Measurements from ENCODE around the gene FUT1. TPM values are rescaled to one million over a fixed set of nuclear protein-coding genes. Genes with fewer than 3 reads are reported as not detected.

Gene FUT1
- total RNA-seq, 4 donors from 2014 or later, result 0.54 to 3.5 (median 2.6) TPM

DNA sequence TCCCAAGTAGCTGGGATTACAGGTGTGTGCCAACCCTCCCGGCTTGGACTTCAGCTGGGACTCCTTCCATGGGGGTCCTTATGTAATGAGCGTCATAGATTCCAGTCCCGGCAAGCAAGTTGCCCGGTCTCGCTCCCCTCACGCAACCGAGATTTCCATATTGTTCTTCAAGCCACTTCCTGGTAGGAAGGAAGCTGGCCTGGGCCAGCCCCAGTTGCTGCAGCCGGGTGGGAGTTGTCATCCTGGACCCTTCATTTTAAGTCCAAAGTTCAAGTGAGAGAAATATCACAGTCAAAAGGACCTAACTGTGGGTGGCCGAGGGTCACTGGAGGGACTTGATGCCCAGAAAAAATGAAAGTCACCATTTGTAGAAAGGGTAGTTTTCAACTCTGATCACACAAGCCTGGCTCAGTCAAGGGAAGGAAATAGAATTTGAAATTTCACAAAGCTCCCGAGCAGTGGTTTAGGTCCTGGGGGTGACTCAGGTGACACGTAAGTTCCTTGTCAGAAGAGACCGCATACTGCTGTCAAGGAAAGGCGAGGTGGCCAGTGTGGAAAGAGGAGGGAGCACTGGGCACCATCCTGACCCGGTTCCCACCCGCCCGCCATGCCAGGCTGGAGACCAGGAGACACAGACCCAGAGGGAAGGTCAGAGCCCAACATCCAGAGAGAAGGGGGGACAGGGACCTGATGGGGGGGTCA lies 8.2 kb upstream of the FUT1 start:
- Histone ChIP-seq H3K4me3 (no peak overlapping the region), H3K9me3 (no peaks in the 10 kb centered on the region), H3K36me3 (no peaks in the 10 kb centered on the region), H3K4me1 (no peaks in the 10 kb centered on the region), H3K27ac (peak overlapping the region in 3 of 4 donors; percentile 12 to 44 (median 40)), H3K27me3 (peaks cover 21% of the 10 kb centered on the region)
- ATAC-seq, result no peak
- TF ChIP-seq POLR2A (IDR thresholded peaks at IDR 0.05), result no peak
- TF ChIP-seq, protein P1, sequence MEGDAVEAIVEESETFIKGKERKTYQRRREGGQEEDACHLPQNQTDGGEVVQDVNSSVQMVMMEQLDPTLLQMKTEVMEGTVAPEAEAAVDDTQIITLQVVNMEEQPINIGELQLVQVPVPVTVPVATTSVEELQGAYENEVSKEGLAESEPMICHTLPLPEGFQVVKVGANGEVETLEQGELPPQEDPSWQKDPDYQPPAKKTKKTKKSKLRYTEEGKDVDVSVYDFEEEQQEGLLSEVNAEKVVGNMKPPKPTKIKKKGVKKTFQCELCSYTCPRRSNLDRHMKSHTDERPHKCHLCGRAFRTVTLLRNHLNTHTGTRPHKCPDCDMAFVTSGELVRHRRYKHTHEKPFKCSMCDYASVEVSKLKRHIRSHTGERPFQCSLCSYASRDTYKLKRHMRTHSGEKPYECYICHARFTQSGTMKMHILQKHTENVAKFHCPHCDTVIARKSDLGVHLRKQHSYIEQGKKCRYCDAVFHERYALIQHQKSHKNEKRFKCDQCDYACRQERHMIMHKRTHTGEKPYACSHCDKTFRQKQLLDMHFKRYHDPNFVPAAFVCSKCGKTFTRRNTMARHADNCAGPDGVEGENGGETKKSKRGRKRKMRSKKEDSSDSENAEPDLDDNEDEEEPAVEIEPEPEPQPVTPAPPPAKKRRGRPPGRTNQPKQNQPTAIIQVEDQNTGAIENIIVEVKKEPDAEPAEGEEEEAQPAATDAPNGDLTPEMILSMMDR (IDR thresholded peaks at IDR 0.05), result no peak
- no peak for TF ChIP-seq EP300 (IDR thresholded peaks at IDR 0.05)
- TF ChIP-seq POLR2AphosphoS5 (IDR thresholded peaks at IDR 0.05), result no peak
- WGBS, 2 donors (ENCODE audit: low coverage in 1 of 2), result 27% methylated on average over 10 of the region's 16 CpGs; no CpG with 5 or more reads in 1 of the 2 donors

DNA sequence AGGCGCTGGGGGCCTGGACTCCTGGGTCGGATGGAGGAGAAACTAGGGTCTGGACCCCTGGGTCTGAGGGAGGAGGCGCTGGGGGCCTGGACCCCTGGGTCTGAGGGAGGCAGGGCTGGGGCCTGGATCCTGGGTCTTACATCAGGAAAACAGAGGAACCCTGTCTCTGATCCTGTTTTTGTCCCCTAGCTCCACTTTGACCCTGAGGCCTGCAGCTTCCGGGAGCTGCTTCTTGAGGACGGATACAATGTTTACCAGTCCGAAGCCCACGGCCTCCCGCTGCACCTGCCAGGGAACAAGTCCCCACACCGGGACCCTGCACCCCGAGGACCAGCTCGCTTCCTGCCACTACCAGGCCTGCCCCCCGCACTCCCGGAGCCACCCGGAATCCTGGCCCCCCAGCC lies 5.3 kb upstream of the FUT1 start:
- no peak for ATAC-seq
- Histone ChIP-seq H3K27ac (no peak overlapping the region), H3K9me3 (no peaks in the 10 kb centered on the region), H3K4me3 (no peak overlapping the region), H3K27me3 (peaks cover 25% of the 10 kb centered on the region), H3K4me1 (peaks cover 0 to 9% (median 4%) of the 10 kb centered on the region in 3 donors), H3K36me3 (no peaks in the 10 kb centered on the region)
- WGBS, 2 donors (ENCODE audit: low coverage in 1 of 2), result no CpG with 5 or more reads among the region's 14 CpGs
- TF ChIP-seq, protein P1 (IDR thresholded peaks at IDR 0.05), result no peak
- TF ChIP-seq POLR2AphosphoS5 (IDR thresholded peaks at IDR 0.05), result no peak
- no peak for TF ChIP-seq EP300 (IDR thresholded peaks at IDR 0.05)
- no peak for TF ChIP-seq POLR2A (IDR thresholded peaks at IDR 0.05)

DNA sequence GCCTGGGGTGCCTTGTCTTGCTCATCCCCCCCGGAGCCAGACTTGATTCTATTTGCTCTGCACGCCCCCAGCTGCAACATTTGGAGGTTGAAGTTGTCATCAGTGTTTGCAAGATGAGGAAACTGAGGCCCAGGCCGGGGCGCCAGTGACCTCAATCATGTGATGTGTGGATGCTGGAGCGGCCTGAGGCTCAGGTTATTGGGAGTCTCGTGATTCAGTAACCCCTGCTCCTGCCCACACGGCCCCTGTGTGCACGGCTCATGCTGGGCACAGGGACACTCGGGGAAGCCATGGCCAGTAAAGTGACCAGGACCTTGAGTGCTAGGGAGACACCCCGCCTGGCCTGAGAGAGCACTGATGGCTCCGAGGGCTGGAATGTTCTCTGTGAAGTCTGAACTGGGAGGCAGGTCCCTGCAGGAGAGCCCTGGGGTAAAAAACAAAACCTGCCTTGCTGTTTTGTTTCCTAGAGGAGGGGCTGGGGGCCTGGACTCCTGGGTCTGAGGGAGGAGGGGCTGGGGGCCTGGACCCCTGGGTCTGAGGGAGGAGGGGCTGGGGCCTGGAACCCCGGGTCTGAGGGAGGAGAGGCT lies 4.7 kb upstream of the FUT1 start:
- TF ChIP-seq POLR2A (IDR thresholded peaks at IDR 0.05) (no peak), EP300 (IDR thresholded peaks at IDR 0.05) (no peak), POLR2AphosphoS5 (IDR thresholded peaks at IDR 0.05) (no peak)
- TF ChIP-seq, protein P1 (IDR thresholded peaks at IDR 0.05), result no peak
- Histone ChIP-seq H3K27me3 (peaks cover 26% of the 10 kb centered on the region), H3K4me3 (no peak overlapping the region), H3K9me3 (no peaks in the 10 kb centered on the region), H3K4me1 (peaks cover 0 to 14% (median 8%) of the 10 kb centered on the region in 3 donors), H3K36me3 (no peaks in the 10 kb centered on the region), H3K27ac (no peak overlapping the region)
- no CpG with 5 or more reads among the region's 12 CpGs for WGBS, 2 donors (ENCODE audit: low coverage in 1 of 2)
- no peak for ATAC-seq

DNA sequence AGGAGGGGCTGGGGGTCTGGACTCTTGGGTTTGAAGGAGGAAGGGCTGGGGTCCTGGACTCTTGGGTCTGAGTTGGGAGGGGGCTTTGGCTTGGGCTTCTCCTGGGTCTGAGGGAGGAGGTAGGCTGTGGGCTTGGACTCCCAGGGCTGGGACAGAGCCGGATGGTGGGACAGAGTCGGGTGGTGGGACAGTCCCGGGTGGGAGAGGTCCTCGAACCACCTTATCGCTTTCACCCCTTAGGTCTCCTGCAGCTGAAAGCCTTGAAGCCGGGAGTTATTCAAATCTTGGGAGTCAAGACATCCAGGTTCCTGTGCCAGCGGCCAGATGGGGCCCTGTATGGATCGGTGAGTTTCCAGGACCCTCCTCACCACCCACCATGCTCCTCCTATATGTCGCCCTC lies 4.2 kb upstream of the FUT1 start:
- H3K36me3 ChIP-seq, result no peaks in the 10 kb centered on the region
- peaks cover 31% of the 10 kb centered on the region for H3K27me3 ChIP-seq
- peaks cover 0 to 19% (median 10%) of the 10 kb centered on the region in 3 donors for H3K4me1 ChIP-seq
- TF ChIP-seq POLR2AphosphoS5 (IDR thresholded peaks at IDR 0.05), result no peak
- no peak for TF ChIP-seq EP300 (IDR thresholded peaks at IDR 0.05)
- TF ChIP-seq, protein P1 (IDR thresholded peaks at IDR 0.05), result no peak
- TF ChIP-seq POLR2A (IDR thresholded peaks at IDR 0.05), result no peak
- no peak overlapping the region for H3K27ac ChIP-seq
- WGBS, 2 donors (ENCODE audit: low coverage in 1 of 2), result 40 to 96% methylated on average over 1 to 5 of the region's 9 CpGs
- no peak overlapping the region for H3K4me3 ChIP-seq
- ATAC-seq, result no peak
- H3K9me3 ChIP-seq, result no peaks in the 10 kb centered on the region

DNA sequence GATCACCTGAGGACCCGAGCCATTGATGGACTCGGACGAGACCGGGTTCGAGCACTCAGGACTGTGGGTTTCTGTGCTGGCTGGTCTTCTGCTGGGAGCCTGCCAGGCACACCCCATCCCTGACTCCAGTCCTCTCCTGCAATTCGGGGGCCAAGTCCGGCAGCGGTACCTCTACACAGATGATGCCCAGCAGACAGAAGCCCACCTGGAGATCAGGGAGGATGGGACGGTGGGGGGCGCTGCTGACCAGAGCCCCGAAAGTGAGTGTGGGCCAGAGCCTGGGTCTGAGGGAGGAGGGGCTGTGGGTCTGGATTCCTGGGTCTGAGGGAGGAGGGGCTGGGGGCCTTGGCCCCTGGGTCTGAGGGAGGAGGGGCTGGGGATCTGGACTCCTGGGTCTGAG lies 3.8 kb upstream of the FUT1 start:
- Histone ChIP-seq H3K4me1 (peaks cover 0 to 22% (median 10%) of the 10 kb centered on the region in 3 donors), H3K4me3 (no peak overlapping the region), H3K9me3 (no peaks in the 10 kb centered on the region), H3K27me3 (peaks cover 36% of the 10 kb centered on the region), H3K27ac (no peak overlapping the region), H3K36me3 (no peaks in the 10 kb centered on the region)
- no peak for ATAC-seq
- WGBS, 2 donors (ENCODE audit: low coverage in 1 of 2), result no CpG with 5 or more reads among the region's 11 CpGs
- TF ChIP-seq POLR2AphosphoS5 (IDR thresholded peaks at IDR 0.05) (no peak), EP300 (IDR thresholded peaks at IDR 0.05) (no peak)
- TF ChIP-seq, protein P1 (IDR thresholded peaks at IDR 0.05), result no peak

Measured in gastroesophageal sphincter (tissue), 4 donors.